DND-41 (cell line): Measurements from ENCODE around the gene TMEM184A.

Experiments used
- ATAC-seq: fragments of 200-7000 bp; cut with Tn5 transposase; 3 replicates; pipeline ENCODE4 v1.9.1; 2021; ENCODE audit warnings: low read depth; ENCODE audit not compliant: insufficient read depth
- DNase-seq: peaks from one replicate; pipeline ENCODE4 v3.0.0-alpha.2; 2020
- H2AFZ ChIP-seq: 2 replicates; pipeline ENCODE4 v1.6.0; 2012; ENCODE audit warnings: low read depth, low read length
- H3K27ac ChIP-seq: 2 replicates; pipeline ENCODE4 v1.5.1; 2012; ENCODE audit warnings: low read length, inconsistent platforms
- H3K27me3 ChIP-seq: fragments of 200-600 bp; sonication (generic); 2 replicates; pipeline ENCODE4 v1.6.0; 2012; ENCODE audit warnings: low read length, mild to moderate bottlenecking, inconsistent platforms; ENCODE audit not compliant: insufficient read depth, poor library complexity
- H3K36me3 ChIP-seq: 2 replicates; pipeline ENCODE4 v1.5.1; 2012; ENCODE audit warnings: low read length, inconsistent platforms; ENCODE audit not compliant: insufficient read depth
- H3K4me1 ChIP-seq: 2 replicates; pipeline ENCODE4 v1.5.1; 2012; ENCODE audit warnings: mild to moderate bottlenecking, low read length; ENCODE audit not compliant: insufficient read depth
- H3K4me2 ChIP-seq: 2 replicates; pipeline ENCODE4 v1.6.0; 2012; ENCODE audit warnings: mild to moderate bottlenecking, moderate library complexity, low read length, inconsistent platforms; ENCODE audit not compliant: insufficient read depth
- H3K4me3 ChIP-seq, 2 experiments: fragments of 200-600 bp in 1 of 2; shearing (Covaris generic) in 1 of 2; 2 replicates each; pipeline ENCODE4 v1.5.1; 2012 to 2016; ENCODE audit warnings: inconsistent platforms in 2 of 2, low read length in 2 of 2, mild to moderate bottlenecking in 2 of 2, low read depth in 1 of 2, moderate library complexity in 1 of 2
- H3K79me2 ChIP-seq: 2 replicates; pipeline ENCODE4 v1.6.0; 2012; ENCODE audit warnings: low read length, inconsistent platforms; ENCODE audit not compliant: insufficient read depth
- H3K9ac ChIP-seq: 2 replicates; pipeline ENCODE4 v1.6.0; 2012; ENCODE audit warnings: low read depth, mild to moderate bottlenecking, inconsistent platforms, low read length, moderate library complexity
- H3K9me3 ChIP-seq: 2 replicates; pipeline ENCODE4 v1.5.1; 2012; ENCODE audit warnings: low read length, moderate library complexity, mild to moderate bottlenecking, inconsistent platforms; ENCODE audit not compliant: insufficient read depth, severe bottlenecking
- H4K20me1 ChIP-seq: 2 replicates; pipeline ENCODE4 v1.6.0; 2012; ENCODE audit warnings: low read length; ENCODE audit not compliant: insufficient read depth
- CTCF ChIP-seq: IDR thresholded peaks from 2 replicates; pipeline ENCODE4 v1.5.1; 2012; ENCODE audit warnings: borderline replicate concordance, low read length, moderate library complexity, mild to moderate bottlenecking; ENCODE audit not compliant: poor library complexity, severe bottlenecking; ENCODE audit errors: extremely low read depth
- EZH2 ChIP-seq: IDR thresholded peaks from 3 replicates; pipeline ENCODE4 v1.6.1; 2012; ENCODE audit warnings: borderline replicate concordance, low read depth, mild to moderate bottlenecking, moderate library complexity, low read length, inconsistent platforms; ENCODE audit not compliant: severe bottlenecking

Gene TMEM184A

DNA sequence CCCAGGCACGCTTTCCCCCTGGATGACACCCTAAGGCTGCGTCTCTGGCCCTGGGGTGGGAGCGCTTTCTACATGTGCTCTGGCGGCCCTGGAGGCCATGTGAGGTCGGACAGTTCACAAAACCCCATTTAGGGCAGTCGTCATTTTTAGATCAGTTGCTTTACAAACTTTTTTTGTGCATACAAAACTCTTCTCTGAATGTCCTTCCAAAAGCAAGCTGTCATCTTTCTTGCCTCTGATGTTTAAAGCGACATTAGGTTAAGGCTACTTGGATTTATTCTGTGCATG is 19.6 kb downstream of the TMEM184A start:
- TF ChIP-seq EZH2 (no peak), CTCF (no peak)
- Histone ChIP-seq H3K4me2 (no peak overlapping the region), H2AFZ (no peak overlapping the region), H3K4me3 (no peak overlapping the region), H4K20me1 (peaks cover 86% of the 10 kb centered on the region), H3K9me3 (no peaks in the 10 kb centered on the region), H3K36me3 (peaks cover 38% of the 10 kb centered on the region), H3K79me2 (peaks cover 72% of the 10 kb centered on the region), H3K27ac (no peak overlapping the region), H3K9ac (no peak overlapping the region), H3K27me3 (no peaks in the 10 kb centered on the region), H3K4me1 (peaks cover 21% of the 10 kb centered on the region)
- DNase-seq: no peak
- ATAC-seq: no peak

GRCh38 chr7:1535701-1536454 is 20.1 kb downstream of the TMEM184A start:
- H3K36me3 ChIP-seq: peaks cover 33% of the 10 kb centered on the region
- no peak overlapping the region for H3K4me3 ChIP-seq
- H3K27ac ChIP-seq: no peak overlapping the region
- H3K9me3 ChIP-seq: no peaks in the 10 kb centered on the region
- peaks cover 76% of the 10 kb centered on the region for H3K79me2 ChIP-seq
- H3K27me3 ChIP-seq: no peaks in the 10 kb centered on the region
- H3K4me2 ChIP-seq: no peak overlapping the region
- ATAC-seq (no peak), DNase-seq (no peak)
- TF ChIP-seq EZH2: no peak
- TF ChIP-seq CTCF: no peak
- H2AFZ ChIP-seq: no peak overlapping the region
- H3K4me1 ChIP-seq: peaks cover 24% of the 10 kb centered on the region
- no peak overlapping the region for H3K9ac ChIP-seq
- H4K20me1 ChIP-seq: peaks cover 87% of the 10 kb centered on the region

DNA sequence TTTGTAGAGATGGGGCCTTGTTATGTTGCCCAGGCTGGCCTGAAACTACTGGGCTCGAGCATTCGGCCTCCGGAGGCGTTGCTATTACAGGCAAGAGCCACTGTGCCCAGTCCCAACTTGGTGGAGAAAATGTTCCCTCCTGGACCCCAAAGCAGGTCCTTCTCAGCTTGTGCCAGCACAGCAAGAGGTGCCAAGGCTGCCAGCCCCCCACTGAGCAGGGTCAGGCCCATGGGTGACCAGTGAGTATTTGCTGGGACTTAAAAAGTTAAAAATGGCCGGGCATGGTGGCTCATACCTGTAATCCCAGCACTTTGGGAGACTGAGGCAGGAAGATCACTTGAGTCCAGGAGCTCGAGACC is 20.9 kb downstream of the TMEM184A start:
- peaks cover 27% of the 10 kb centered on the region for H3K4me1 ChIP-seq
- no peak for DNase-seq
- H3K27me3 ChIP-seq: no peaks in the 10 kb centered on the region
- H3K9ac ChIP-seq: no peak overlapping the region
- no peaks in the 10 kb centered on the region for H3K9me3 ChIP-seq
- H3K4me2 ChIP-seq: no peak overlapping the region
- peaks cover 84% of the 10 kb centered on the region for H4K20me1 ChIP-seq
- ATAC-seq: no peak
- peaks cover 80% of the 10 kb centered on the region for H3K79me2 ChIP-seq
- no peak overlapping the region for H3K27ac ChIP-seq
- H3K4me3 ChIP-seq: no peak overlapping the region
- H3K36me3 ChIP-seq: peaks cover 27% of the 10 kb centered on the region
- H2AFZ ChIP-seq: no peak overlapping the region
- no peak for TF ChIP-seq CTCF
- TF ChIP-seq EZH2: no peak
